ENCODE measurements around the gene LSR.

DNA sequence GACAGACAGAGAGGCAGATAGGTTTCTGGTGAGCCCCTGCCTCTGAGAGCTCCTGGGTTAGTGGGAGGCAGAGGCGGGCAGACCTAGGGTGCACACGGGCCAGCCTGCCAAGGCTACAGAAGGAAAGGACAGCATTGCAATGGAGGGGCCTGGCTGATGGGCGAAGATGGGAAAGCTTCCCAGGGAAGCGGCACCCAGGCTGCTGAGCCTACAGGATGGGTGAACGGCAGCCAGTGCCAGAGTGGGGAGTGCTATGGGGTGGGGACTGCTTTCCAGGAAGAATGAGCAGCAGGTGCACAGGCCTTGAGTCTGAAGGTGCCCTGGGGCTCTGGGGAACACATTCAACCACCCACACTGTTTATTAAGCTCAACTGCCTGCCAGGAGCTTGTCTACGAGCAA is 42.5 kb downstream of the LSR start:
- TF ChIP-seq, protein P1, sequence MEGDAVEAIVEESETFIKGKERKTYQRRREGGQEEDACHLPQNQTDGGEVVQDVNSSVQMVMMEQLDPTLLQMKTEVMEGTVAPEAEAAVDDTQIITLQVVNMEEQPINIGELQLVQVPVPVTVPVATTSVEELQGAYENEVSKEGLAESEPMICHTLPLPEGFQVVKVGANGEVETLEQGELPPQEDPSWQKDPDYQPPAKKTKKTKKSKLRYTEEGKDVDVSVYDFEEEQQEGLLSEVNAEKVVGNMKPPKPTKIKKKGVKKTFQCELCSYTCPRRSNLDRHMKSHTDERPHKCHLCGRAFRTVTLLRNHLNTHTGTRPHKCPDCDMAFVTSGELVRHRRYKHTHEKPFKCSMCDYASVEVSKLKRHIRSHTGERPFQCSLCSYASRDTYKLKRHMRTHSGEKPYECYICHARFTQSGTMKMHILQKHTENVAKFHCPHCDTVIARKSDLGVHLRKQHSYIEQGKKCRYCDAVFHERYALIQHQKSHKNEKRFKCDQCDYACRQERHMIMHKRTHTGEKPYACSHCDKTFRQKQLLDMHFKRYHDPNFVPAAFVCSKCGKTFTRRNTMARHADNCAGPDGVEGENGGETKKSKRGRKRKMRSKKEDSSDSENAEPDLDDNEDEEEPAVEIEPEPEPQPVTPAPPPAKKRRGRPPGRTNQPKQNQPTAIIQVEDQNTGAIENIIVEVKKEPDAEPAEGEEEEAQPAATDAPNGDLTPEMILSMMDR (IDR thresholded peaks at IDR 0.05; ENCODE audit: low read depth, low read length) = no peak
- TF ChIP-seq POLR2A (IDR thresholded peaks at IDR 0.05; ENCODE audit: extremely low read depth, insufficient read length) = no peak

All from NB4 (cell line).